ENCODE data around the gene MNS1.
A peak's percentile ranks its signal among the peaks of the same experiment; 100 is the strongest.

The MNS1 gene

GRCh38 chr15:56456229-56456628 lies 8.7 kb downstream of the MNS1 start:
- TF ChIP-seq CTCF (IDR thresholded peaks at IDR 0.05; ENCODE audit: low read length, missing control alignments): no peak
- DNase-seq (ENCODE audit: low read depth): no peak
- no peak overlapping the region for H3K4me3 ChIP-seq (replicated peaks; ENCODE audit: low read depth, low read length)

- peak; percentile 53 for DNase-seq (ENCODE audit: low read depth)
- no peak overlapping the region for H3K4me3 ChIP-seq (replicated peaks; ENCODE audit: low read depth, low read length)
- TF ChIP-seq CTCF (IDR thresholded peaks at IDR 0.05; ENCODE audit: low read length, missing control alignments): no peak
Observed at GRCh38 chr15:56454836-56455235, 10.1 kb downstream of the MNS1 start.

GRCh38 chr15:56445746-56446145 lies 19.2 kb downstream of the MNS1 start:
- H3K4me3 ChIP-seq (replicated peaks; ENCODE audit: low read depth, low read length): no peak overlapping the region
- no peak for DNase-seq (ENCODE audit: low read depth)
- no peak for TF ChIP-seq CTCF (IDR thresholded peaks at IDR 0.05; ENCODE audit: low read length, missing control alignments)

- no peak overlapping the region for H3K4me3 ChIP-seq (replicated peaks; ENCODE audit: low read depth, low read length)
- no peak for TF ChIP-seq CTCF (IDR thresholded peaks at IDR 0.05; ENCODE audit: low read length, missing control alignments)
- DNase-seq (ENCODE audit: low read depth): no peak
Observed at GRCh38 chr15:56442354-56442753, 22.6 kb downstream of the MNS1 start.

GRCh38 chr15:56440214-56440770 lies 24.6 kb downstream of the MNS1 start:
- TF ChIP-seq CTCF (IDR thresholded peaks at IDR 0.05; ENCODE audit: low read length, missing control alignments): no peak
- DNase-seq (ENCODE audit: low read depth): no peak
- no peak overlapping the region for H3K4me3 ChIP-seq (replicated peaks; ENCODE audit: low read depth, low read length)

- TF ChIP-seq CTCF (IDR thresholded peaks at IDR 0.05; ENCODE audit: low read length, missing control alignments): no peak
- no peak overlapping the region for H3K4me3 ChIP-seq (replicated peaks; ENCODE audit: low read depth, low read length)
- DNase-seq (ENCODE audit: low read depth): no peak
Observed at GRCh38 chr15:56432304-56432703, 32.6 kb downstream of the MNS1 start.

- DNase-seq (ENCODE audit: low read depth): peak; percentile 67
- peak; percentile 51 for TF ChIP-seq CTCF (IDR thresholded peaks at IDR 0.05; ENCODE audit: low read length, missing control alignments)
Observed at GRCh38 chr15:56428821-56429458, 36.0 kb downstream of the MNS1 start.

More at GRCh38 chr15:56428821-56429458, 36.0 kb downstream of the MNS1 start:
- H3K4me3 ChIP-seq (replicated peaks; ENCODE audit: low read depth, low read length): no peak overlapping the region
